PC-3 (cell line): ENCODE results near the gene MXD1. TPM values are rescaled to one million over a fixed set of nuclear protein-coding genes. Genes with fewer than 3 reads are reported as not detected.
"Not testable (repeated sequence)": the region's sequence is repeated elsewhere in the genome, so short reads cannot be mapped to it uniquely, and the experiment has no call there.

Experiments
- ATAC-seq: fragments of 200-7000 bp; cut with Tn5 transposase; 2 replicates; pipeline ENCODE4 v1.9.1; 2020; ENCODE audit warnings: mild to moderate bottlenecking, moderate library complexity
- BruUV-seq: library from RNA; stranded (reverse); fragments of 400-500 nt; replicated peaks from 2 replicates; lab custom pipeline; 2021; lab: Mats Ljungman, UMichigan
- CTCF ChIA-PET: fragments of 300-600 bp; sonication (Branson Sonifier 250); formaldehyde crosslinking; loops from one replicate; lab custom pipeline; 2022; ENCODE audit warnings: antibody characterized with exemption; lab: Charles Lee
- POLR2A ChIA-PET: fragments of 300-600 bp; sonication (Branson Sonifier 250); formaldehyde crosslinking; loops from one replicate; lab custom pipeline; 2022; ENCODE audit warnings: antibody characterized with exemption; ENCODE audit not compliant: unreplicated experiment; lab: Charles Lee
- DNase-seq: peaks from one replicate; pipeline ENCODE4 v3.0.0-alpha.2; 2015
- H2AFZ ChIP-seq: fragments of 300-600 bp; sonication (generic); 2 replicates; pipeline ENCODE4 v1.6.0; 2016; ENCODE audit warnings: antibody characterized with exemption, low read length
- H3F3A ChIP-seq: fragments of 300-600 bp; sonication (generic); one replicate; pipeline ENCODE4 v1.6.0; 2017; ENCODE audit warnings: antibody characterized with exemption, low read length, control low read depth, mild to moderate bottlenecking; ENCODE audit not compliant: unreplicated experiment
- H3K27ac ChIP-seq: fragments of 300-600 bp; sonication (generic); 2 replicates; pipeline ENCODE4 v1.5.1; 2016; ENCODE audit warnings: mild to moderate bottlenecking, low read length
- H3K27me3 ChIP-seq: fragments of 300-600 bp; sonication (generic); 2 replicates; pipeline ENCODE4 v1.6.1; 2016; ENCODE audit warnings: low read length, mixed read lengths
- H3K36me3 ChIP-seq: fragments of 300-600 bp; sonication (generic); 2 replicates; pipeline ENCODE4 v1.6.1; 2016; ENCODE audit warnings: low read depth, mixed run types, low read length, mixed read lengths
- H3K4me1 ChIP-seq: fragments of 300-600 bp; sonication (generic); 2 replicates; pipeline ENCODE4 v1.5.1; 2016; ENCODE audit warnings: low read length; ENCODE audit not compliant: insufficient read depth
- H3K4me2 ChIP-seq: fragments of 300-600 bp; sonication (generic); 2 replicates; pipeline ENCODE4 v1.6.0; 2016; ENCODE audit warnings: low read length
- H3K4me3 ChIP-seq: fragments of 300-600 bp; sonication (generic); 2 replicates; pipeline ENCODE4 v1.5.1; 2016; ENCODE audit warnings: mild to moderate bottlenecking, low read length, mixed read lengths
- H3K79me2 ChIP-seq: fragments of 300-600 bp; sonication (generic); 2 replicates; pipeline ENCODE4 v1.6.1; 2017; ENCODE audit warnings: low read length, mixed read lengths
- H3K9ac ChIP-seq: fragments of 300-600 bp; sonication (generic); 2 replicates; pipeline ENCODE4 v1.6.0; 2016; ENCODE audit warnings: mild to moderate bottlenecking, low read length
- H3K9me2 ChIP-seq: fragments of 300-600 bp; sonication (generic); replicated peaks from 2 replicates; pipeline ENCODE4 v1.6.1; 2016; ENCODE audit warnings: mixed run types, low read length, mixed read lengths
- H3K9me3 ChIP-seq: fragments of 300-600 bp; sonication (generic); 2 replicates; pipeline ENCODE4 v1.6.1; 2016; ENCODE audit warnings: low read length, mixed read lengths
- H4K20me1 ChIP-seq: fragments of 300-600 bp; sonication (generic); 2 replicates; pipeline ENCODE4 v1.6.1; 2016; ENCODE audit warnings: low read length, mixed read lengths
- CTCF ChIP-seq: fragments of 300-600 bp; sonication (generic); conservative IDR thresholded peaks from 2 replicates; pipeline ENCODE4 v1.5.1; 2017; ENCODE audit warnings: antibody characterized with exemption, low read depth, mild to moderate bottlenecking, low read length
- EZH2 ChIP-seq: fragments of 300-600 bp; sonication (generic); IDR thresholded peaks from one replicate; pipeline ENCODE4 v1.6.1; 2017; ENCODE audit warnings: antibody characterized with exemption, mild to moderate bottlenecking, low read length; ENCODE audit not compliant: unreplicated experiment
- EZH2phosphoT487 ChIP-seq: fragments of 300-600 bp; sonication (generic); IDR thresholded peaks from 2 replicates; pipeline ENCODE4 v1.6.1; 2018; ENCODE audit warnings: mild to moderate bottlenecking, antibody characterized with exemption, low read length, borderline replicate concordance
- intact Hi-C: fragments of 100-400 bp; cut with micrococcal nuclease; formaldehyde crosslinking; loops from 2 replicates; pipeline ENCODE4 v1.9.0; 2023
- total RNA-seq: library from RNA; depleted of rRNA; stranded (reverse); fragments of >200 nt; gene quantifications from 2 replicates; pipeline ENCODE4 v1.2.3, GENCODE V29; 2014

MXD1 gene
- total RNA-seq, 1 experiment from 2014 or later = 6.8 TPM

GRCh38 chr2:69950241-69950640 is 35.3 kb downstream of the MXD1 start:
- no peak overlapping the region for H3K4me2 ChIP-seq
- ATAC-seq (no peak), DNase-seq (no peak)
- H3K36me3 ChIP-seq = no peaks in the 10 kb centered on the region
- CTCF ChIA-PET = no interaction called here
- no peaks in the 10 kb centered on the region for H3K79me2 ChIP-seq
- H3K9me2 ChIP-seq = no peaks in the 10 kb centered on the region
- POLR2A ChIA-PET = no interaction called here
- BruUV-seq = no TSS peak
- H3F3A ChIP-seq = peaks cover 12% of the 10 kb centered on the region
- no peak for TF ChIP-seq EZH2phosphoT487
- TF ChIP-seq EZH2 = no peak
- TF ChIP-seq CTCF = no peak
- H4K20me1 ChIP-seq = no peaks in the 10 kb centered on the region
- intact Hi-C loops = no loop called here
- no peak overlapping the region for H3K9ac ChIP-seq
- no peaks in the 10 kb centered on the region for H3K9me3 ChIP-seq
- H3K27ac ChIP-seq = no peak overlapping the region
- no peak overlapping the region for H3K4me3 ChIP-seq
- H3K27me3 ChIP-seq = no peaks in the 10 kb centered on the region
- H3K4me1 ChIP-seq = peaks cover 31% of the 10 kb centered on the region
- no peak overlapping the region for H2AFZ ChIP-seq

GRCh38 chr2:69950671-69951070 is 35.8 kb downstream of the MXD1 start:
- BruUV-seq, DNase-seq, H3K27ac ChIP-seq, H3K79me2 ChIP-seq, POLR2A ChIA-PET, H3K9me3 ChIP-seq, H3K4me2 ChIP-seq, H2AFZ ChIP-seq, ATAC-seq, H3K9ac ChIP-seq, H3K4me3 ChIP-seq, CTCF ChIA-PET, intact Hi-C loops, H4K20me1 ChIP-seq, H3K36me3 ChIP-seq, H3K9me2 ChIP-seq, H3F3A ChIP-seq, H3K27me3 ChIP-seq: not testable (repeated sequence)
- peaks cover 26% of the 10 kb centered on the region for H3K4me1 ChIP-seq

GRCh38 chr2:69952336-69953115 is 37.6 kb downstream of the MXD1 start:
- H3K4me1 ChIP-seq = peaks cover 8% of the 10 kb centered on the region
- H2AFZ ChIP-seq = no peak overlapping the region
- no peak overlapping the region for H3K4me2 ChIP-seq
- H3K4me3 ChIP-seq = no peak overlapping the region
- no peaks in the 10 kb centered on the region for H3F3A ChIP-seq
- no peaks in the 10 kb centered on the region for H3K9me3 ChIP-seq
- CTCF ChIA-PET = no interaction called here
- intact Hi-C loops = no loop called here
- no TSS peak for BruUV-seq
- no peak overlapping the region for H3K9ac ChIP-seq
- DNase-seq = no peak
- no peak overlapping the region for H3K27ac ChIP-seq
- no peak for ATAC-seq
- H4K20me1 ChIP-seq = no peaks in the 10 kb centered on the region
- H3K79me2 ChIP-seq = no peaks in the 10 kb centered on the region
- no peaks in the 10 kb centered on the region for H3K27me3 ChIP-seq
- TF ChIP-seq EZH2 (no peak), CTCF (no peak), EZH2phosphoT487 (no peak)
- H3K9me2 ChIP-seq = no peaks in the 10 kb centered on the region
- no peaks in the 10 kb centered on the region for H3K36me3 ChIP-seq
- POLR2A ChIA-PET = no interaction called here
